Measurements from ENCODE around the gene C4orf54.

DNA sequence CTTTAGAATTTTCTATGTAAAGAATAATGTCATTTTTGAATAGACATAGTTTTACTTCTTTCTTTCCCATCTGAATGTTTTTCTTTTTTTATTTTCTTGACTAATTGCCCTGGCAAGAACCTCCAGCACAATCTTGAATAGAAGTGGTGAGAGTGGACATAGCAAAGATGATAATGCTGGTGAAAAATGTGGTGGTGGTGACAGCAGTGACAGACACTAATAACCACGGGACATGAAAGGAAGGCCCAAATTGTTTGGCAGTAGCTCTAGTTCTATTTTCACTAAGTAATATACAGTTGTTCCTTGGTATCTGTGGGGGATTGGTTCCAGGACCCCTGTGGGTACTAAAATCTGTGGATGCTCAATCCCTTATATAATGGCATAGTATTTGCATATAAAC is 29.6 kb downstream of the C4orf54 start:
- TF ChIP-seq, protein P1, sequence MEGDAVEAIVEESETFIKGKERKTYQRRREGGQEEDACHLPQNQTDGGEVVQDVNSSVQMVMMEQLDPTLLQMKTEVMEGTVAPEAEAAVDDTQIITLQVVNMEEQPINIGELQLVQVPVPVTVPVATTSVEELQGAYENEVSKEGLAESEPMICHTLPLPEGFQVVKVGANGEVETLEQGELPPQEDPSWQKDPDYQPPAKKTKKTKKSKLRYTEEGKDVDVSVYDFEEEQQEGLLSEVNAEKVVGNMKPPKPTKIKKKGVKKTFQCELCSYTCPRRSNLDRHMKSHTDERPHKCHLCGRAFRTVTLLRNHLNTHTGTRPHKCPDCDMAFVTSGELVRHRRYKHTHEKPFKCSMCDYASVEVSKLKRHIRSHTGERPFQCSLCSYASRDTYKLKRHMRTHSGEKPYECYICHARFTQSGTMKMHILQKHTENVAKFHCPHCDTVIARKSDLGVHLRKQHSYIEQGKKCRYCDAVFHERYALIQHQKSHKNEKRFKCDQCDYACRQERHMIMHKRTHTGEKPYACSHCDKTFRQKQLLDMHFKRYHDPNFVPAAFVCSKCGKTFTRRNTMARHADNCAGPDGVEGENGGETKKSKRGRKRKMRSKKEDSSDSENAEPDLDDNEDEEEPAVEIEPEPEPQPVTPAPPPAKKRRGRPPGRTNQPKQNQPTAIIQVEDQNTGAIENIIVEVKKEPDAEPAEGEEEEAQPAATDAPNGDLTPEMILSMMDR (IDR thresholded peaks at IDR 0.05): no peak
- no peak for TF ChIP-seq POLR2A (IDR thresholded peaks at IDR 0.05)

All from thyroid gland (tissue), 4 donors.